Esophagus muscularis mucosa (tissue), 4 donors: ENCODE data around the gene AUH. TPM values are rescaled to one million over a fixed set of nuclear protein-coding genes. Genes with fewer than 3 reads are reported as not detected.

Experiments used
- DNase-seq: peaks from one replicate; pipeline ENCODE4 v3.0.0-alpha.2; 2017; ENCODE audit errors: extremely low spot score
- H3K27ac ChIP-seq, 4 donors: fragments of 200-600 bp; sonication (generic); replicated peaks in 1 of 4; 1 replicate in 3 of 4; 2 replicates in 1 of 4; pipeline ENCODE4 v1.5.1; 2016 to 2019; ENCODE audit warnings: mild to moderate bottlenecking in 1 of 4
- H3K27me3 ChIP-seq, 4 donors: fragments of 200-600 bp; sonication (generic); one replicate each; pipeline versions ENCODE4 v1.5.1 to v1.6.0; 2016 to 2019
- H3K36me3 ChIP-seq, 4 donors: fragments of 200-600 bp; sonication (generic); one replicate each; pipeline ENCODE4 v1.5.1; 2016 to 2019
- H3K4me1 ChIP-seq, 4 donors: fragments of 200-600 bp; sonication (generic); one replicate each; pipeline ENCODE4 v1.5.1; 2016 to 2019
- H3K4me3 ChIP-seq, 4 donors: fragments of 200-600 bp; sonication (generic); 1 replicate in 2 of 4; 2 replicates in 2 of 4; pipeline ENCODE4 v1.5.1; 2016 to 2019; ENCODE audit warnings: mild to moderate bottlenecking in 4 of 4, moderate library complexity in 1 of 4
- H3K9me3 ChIP-seq, 4 donors: fragments of 200-600 bp; sonication (generic); 1 replicate in 3 of 4; 2 replicates in 1 of 4; pipeline ENCODE4 v1.5.1; 2016 to 2019
- EP300 ChIP-seq: sonication (generic); formaldehyde crosslinking; IDR thresholded peaks from one replicate; pipeline ENCODE4 v1.6.1; 2017; ENCODE audit warnings: antibody characterized with exemption
- POLR2A ChIP-seq: fragments of 450-650 bp; IDR thresholded peaks from one replicate; pipeline ENCODE4 v1.6.1; 2017; ENCODE audit warnings: antibody characterized with exemption, moderate library complexity, mild to moderate bottlenecking, low read depth
- POLR2AphosphoS5 ChIP-seq, 2 donors: sonication (generic); formaldehyde crosslinking; IDR thresholded peaks; one replicate each; pipeline ENCODE4 v1.6.1; 2017; ENCODE audit warnings: antibody characterized with exemption in 2 of 2
- WGBS: methylation state at CpG from one replicate; pipeline ENCODE4 v1.1.5; 2018; 5-methylcytosine and 5-hydroxymethylcytosine counted together
- intact Hi-C: fragments of 100-400 bp; cut with DNase I; formaldehyde crosslinking; loops from one replicate; pipeline ENCODE4 v1.15.1; 2023
- total RNA-seq, 4 donors: library from RNA; depleted of rRNA; stranded (reverse); fragments of >200 nt; gene quantifications; one replicate each; pipeline versions ENCODE4 v1.1.0 to v1.2.1, GENCODE V29; 2016
- TF ChIP-seq, protein P1 (sequence below), 3 experiments: fragments of 200-600 bp in 2 of 3; fragments of 450-650 bp in 1 of 3; sonication (generic) in 2 of 3; IDR thresholded peaks; one replicate each; pipeline ENCODE4 v1.5.1; 2017 to 2019; ENCODE audit warnings: antibody characterized with exemption in 3 of 3, mild to moderate bottlenecking in 2 of 3, moderate library complexity in 1 of 3

The AUH gene
- total RNA-seq, 4 donors from 2014 or later = 17.7 to 29.9 (median 22.3) TPM

GRCh38 chr9:91193658-91194391 lies 167.9 kb downstream of the AUH start:
- intact Hi-C loops = loop anchor here (2.0 to 5.0 kb wide), 3 partner anchors 108 to 229 kb away; partner anchors contain the start of genes AUH and NFIL3
- peaks cover 53 to 73% (median 72%) of the 10 kb centered on the region in 4 donors for H3K4me1 ChIP-seq
- 16% methylated on average over 26 of the region's 52 CpGs for WGBS
- peak overlapping the region; percentile 55 to 58 (median 57) for H3K4me3 ChIP-seq
- peak overlapping the region; percentile 98 to 100 (median 99) for H3K27ac ChIP-seq
- no peaks in the 10 kb centered on the region for H3K9me3 ChIP-seq
- TF ChIP-seq POLR2A (peak; percentile 72), EP300 (peak; percentile 33), POLR2AphosphoS5 (IDR thresholded peaks at IDR 0.05) (peak; percentile 65 to 75)
- TF ChIP-seq, protein P1, sequence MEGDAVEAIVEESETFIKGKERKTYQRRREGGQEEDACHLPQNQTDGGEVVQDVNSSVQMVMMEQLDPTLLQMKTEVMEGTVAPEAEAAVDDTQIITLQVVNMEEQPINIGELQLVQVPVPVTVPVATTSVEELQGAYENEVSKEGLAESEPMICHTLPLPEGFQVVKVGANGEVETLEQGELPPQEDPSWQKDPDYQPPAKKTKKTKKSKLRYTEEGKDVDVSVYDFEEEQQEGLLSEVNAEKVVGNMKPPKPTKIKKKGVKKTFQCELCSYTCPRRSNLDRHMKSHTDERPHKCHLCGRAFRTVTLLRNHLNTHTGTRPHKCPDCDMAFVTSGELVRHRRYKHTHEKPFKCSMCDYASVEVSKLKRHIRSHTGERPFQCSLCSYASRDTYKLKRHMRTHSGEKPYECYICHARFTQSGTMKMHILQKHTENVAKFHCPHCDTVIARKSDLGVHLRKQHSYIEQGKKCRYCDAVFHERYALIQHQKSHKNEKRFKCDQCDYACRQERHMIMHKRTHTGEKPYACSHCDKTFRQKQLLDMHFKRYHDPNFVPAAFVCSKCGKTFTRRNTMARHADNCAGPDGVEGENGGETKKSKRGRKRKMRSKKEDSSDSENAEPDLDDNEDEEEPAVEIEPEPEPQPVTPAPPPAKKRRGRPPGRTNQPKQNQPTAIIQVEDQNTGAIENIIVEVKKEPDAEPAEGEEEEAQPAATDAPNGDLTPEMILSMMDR (IDR thresholded peaks at IDR 0.05) = no peak
- no peaks in the 10 kb centered on the region for H3K36me3 ChIP-seq
- peak; percentile 95 for DNase-seq
- no peaks in the 10 kb centered on the region for H3K27me3 ChIP-seq

DNA sequence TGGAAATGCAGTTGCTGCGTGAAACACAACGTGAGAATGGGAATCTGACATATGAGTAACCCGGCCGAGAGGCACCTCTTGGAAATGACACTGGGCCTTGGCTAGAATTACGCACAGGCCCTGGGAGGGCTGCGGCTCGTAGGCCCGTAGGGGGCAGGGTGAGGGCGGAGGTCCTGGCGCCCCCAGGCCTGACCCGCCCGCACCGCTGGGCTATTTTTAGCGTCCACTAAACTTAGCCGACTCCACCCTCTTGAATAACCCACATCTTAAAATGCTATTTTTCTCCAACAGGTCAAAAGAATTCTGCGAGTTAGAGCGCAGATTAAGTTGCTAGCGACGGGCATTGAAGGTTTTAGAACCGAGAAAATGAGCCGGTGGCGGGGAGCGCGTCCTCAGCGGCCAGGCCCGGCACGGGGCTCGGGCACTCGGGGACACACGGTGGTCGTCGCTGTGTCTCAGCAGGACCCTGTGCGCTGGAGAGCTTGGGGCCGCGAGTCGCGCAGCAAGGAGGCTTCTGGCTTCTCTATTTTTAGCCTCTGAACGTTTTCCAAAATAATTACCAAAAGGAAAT lies 168.5 kb downstream of the AUH start:
- intact Hi-C loops = loop anchor here (2.0 to 5.0 kb wide), 3 partner anchors 109 to 230 kb away; partner anchors contain the start of genes AUH and NFIL3
- Histone ChIP-seq H3K27me3 (no peaks in the 10 kb centered on the region), H3K4me1 (peaks cover 53 to 70% (median 65%) of the 10 kb centered on the region in 4 donors), H3K9me3 (no peaks in the 10 kb centered on the region), H3K27ac (peak overlapping the region; percentile 98 to 100 (median 99)), H3K4me3 (peak overlapping the region; percentile 55 to 58 (median 57)), H3K36me3 (no peaks in the 10 kb centered on the region)
- peak; percentile 98 for DNase-seq
- peak; percentile 37 for TF ChIP-seq POLR2A
- TF ChIP-seq, protein P1 (IDR thresholded peaks at IDR 0.05) = peak in 1 of 3 experiments; percentile 22
- peak; percentile 92 to 94 for TF ChIP-seq POLR2AphosphoS5 (IDR thresholded peaks at IDR 0.05)
- peak; percentile 99 for TF ChIP-seq EP300
- WGBS = 4% methylated on average over 31 of the region's 38 CpGs

DNA sequence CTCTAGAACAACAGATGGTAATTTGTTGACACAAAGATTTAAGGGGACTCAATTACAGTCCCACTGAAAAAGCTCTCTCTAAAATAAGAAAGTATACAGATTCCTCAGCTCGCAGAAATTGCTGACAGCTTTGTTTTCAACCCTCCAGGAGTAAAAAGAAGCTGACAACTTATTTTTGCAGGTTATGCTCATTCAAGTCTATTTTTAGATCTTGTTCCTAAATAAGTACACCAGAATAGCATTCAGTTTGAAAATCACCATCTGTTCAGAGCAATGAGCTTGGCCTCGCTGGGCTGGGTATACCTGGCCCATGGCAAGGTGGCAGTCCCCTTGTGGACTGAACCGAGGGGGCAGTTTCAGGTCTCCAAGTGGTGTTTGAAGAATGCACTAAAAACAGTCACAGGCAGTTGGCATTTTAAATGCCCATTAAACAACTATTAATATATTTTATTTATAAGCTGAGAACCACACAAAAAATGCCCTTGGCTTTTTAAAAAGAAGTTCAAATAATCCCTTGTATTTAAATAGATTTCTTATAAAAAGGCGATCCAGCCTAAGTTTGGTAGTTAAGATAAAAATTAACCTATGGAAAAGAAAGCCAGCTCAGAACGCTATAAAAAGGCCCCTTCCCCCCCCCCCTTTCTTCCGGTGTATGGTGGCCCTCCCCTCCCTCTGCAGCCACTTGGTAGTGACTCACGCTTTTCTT lies 169.2 kb downstream of the AUH start:
- no peaks in the 10 kb centered on the region for H3K27me3 ChIP-seq
- intact Hi-C loops = loop anchor here (2.0 to 5.0 kb wide), 3 partner anchors 110 to 230 kb away; partner anchors contain the start of genes AUH and NFIL3
- H3K9me3 ChIP-seq = no peaks in the 10 kb centered on the region
- peak overlapping the region; percentile 98 to 100 (median 99) for H3K27ac ChIP-seq
- peaks cover 58 to 70% (median 64%) of the 10 kb centered on the region in 4 donors for H3K4me1 ChIP-seq
- no peaks in the 10 kb centered on the region for H3K36me3 ChIP-seq
- H3K4me3 ChIP-seq = peak overlapping the region; percentile 55 to 58 (median 57)
- TF ChIP-seq POLR2AphosphoS5 (IDR thresholded peaks at IDR 0.05) (no peak), EP300 (no peak)
- 13% methylated on average over 7 of the region's 7 CpGs for WGBS
- DNase-seq = peak; percentile 90

- H3K27me3 ChIP-seq = no peaks in the 10 kb centered on the region
- DNase-seq = peak; percentile 89
- no peaks in the 10 kb centered on the region for H3K9me3 ChIP-seq
- H3K27ac ChIP-seq = peak overlapping the region; percentile 98 to 100 (median 99)
- 84% methylated on average over 16 of the region's 18 CpGs for WGBS
- H3K36me3 ChIP-seq = no peaks in the 10 kb centered on the region
- H3K4me3 ChIP-seq = no peak overlapping the region
- TF ChIP-seq EP300 (no peak), POLR2AphosphoS5 (IDR thresholded peaks at IDR 0.05) (no peak), POLR2A (no peak)
- TF ChIP-seq, protein P1 (IDR thresholded peaks at IDR 0.05) = no peak
- intact Hi-C loops = loop anchor here (2.0 to 5.0 kb wide), 3 partner anchors 111 to 231 kb away; partner anchors contain the start of genes AUH and NFIL3
- H3K4me1 ChIP-seq = peaks cover 55 to 68% (median 60%) of the 10 kb centered on the region in 4 donors
These were observed 170.0 kb downstream of the AUH start for GRCh38 chr9:91191411-91192380.
